ENCODE results near the gene ABCB1.
"Not testable (repeated sequence)": the region's sequence is repeated elsewhere in the genome, so short reads cannot be mapped to it uniquely, and the experiment has no call there.

The ABCB1 gene

DNA sequence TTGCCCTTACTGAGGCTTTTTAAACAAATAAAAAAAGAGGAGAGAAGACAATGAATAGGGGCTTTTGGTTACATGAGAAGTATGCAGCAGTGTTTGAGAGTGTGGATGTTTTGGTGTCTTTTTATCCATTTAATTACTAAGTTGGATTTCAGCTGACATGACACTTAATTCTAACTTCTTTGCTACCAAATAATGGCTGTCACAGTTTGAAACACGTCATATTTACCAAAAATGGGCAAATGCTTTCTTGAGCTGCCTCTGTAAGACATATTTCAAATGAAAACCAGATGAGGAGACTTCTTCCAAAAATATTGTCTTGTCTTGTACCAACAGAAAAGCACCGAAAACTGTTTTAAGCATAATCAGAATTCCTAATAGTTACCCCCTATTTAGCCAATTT is 129.2 kb downstream of the ABCB1 start:
- no peak overlapping the region for H3K9ac ChIP-seq (ENCODE audit: low read depth, low read length)
- H3K36me3 ChIP-seq (ENCODE audit: control insufficient read depth, insufficient read depth, low read length): no peaks in the 10 kb centered on the region
- H3K4me1 ChIP-seq (ENCODE audit: control insufficient read depth, insufficient read depth, low read length): peaks cover 15% of the 10 kb centered on the region
- no peaks in the 10 kb centered on the region for H3K9me3 ChIP-seq (ENCODE audit: control insufficient read depth, insufficient read depth, low read length)
- peaks cover 32% of the 10 kb centered on the region for H3K27me3 ChIP-seq (ENCODE audit: control insufficient read depth, insufficient read depth, low read length)
- H3K4me3 ChIP-seq (ENCODE audit: low read depth, low read length): no peak overlapping the region
- no peak overlapping the region for H3K27ac ChIP-seq (ENCODE audit: low read depth, low read length)

DNA sequence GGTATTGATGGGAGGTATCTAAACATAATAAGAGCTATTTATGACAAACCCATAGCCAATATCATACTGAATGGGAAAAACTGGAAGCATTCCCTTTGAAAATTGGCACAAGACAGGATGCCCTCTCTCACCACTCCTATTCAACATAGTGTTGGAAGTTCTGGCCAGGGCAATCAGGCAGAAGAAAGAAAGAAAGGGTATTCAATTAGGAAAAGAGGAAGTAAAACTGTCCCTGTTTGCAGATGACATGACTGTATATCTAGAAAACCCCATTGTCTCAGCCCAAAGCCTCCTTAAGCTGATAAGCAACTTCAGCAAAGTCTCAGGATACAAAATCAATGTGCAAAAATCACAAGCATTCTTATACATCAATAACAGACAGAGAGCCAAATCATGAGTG is 131.5 kb downstream of the ABCB1 start:
- H3K9ac ChIP-seq (ENCODE audit: low read depth, low read length); H3K9me3 ChIP-seq (ENCODE audit: control insufficient read depth, insufficient read depth, low read length); H3K27ac ChIP-seq (ENCODE audit: low read depth, low read length); H3K4me3 ChIP-seq (ENCODE audit: low read depth, low read length); H3K36me3 ChIP-seq (ENCODE audit: control insufficient read depth, insufficient read depth, low read length): not testable (repeated sequence)
- peaks cover 11% of the 10 kb centered on the region for H3K27me3 ChIP-seq (ENCODE audit: control insufficient read depth, insufficient read depth, low read length)
- H3K4me1 ChIP-seq (ENCODE audit: control insufficient read depth, insufficient read depth, low read length): peaks cover 12% of the 10 kb centered on the region; the same call in 1 of the 2 replicates

DNA sequence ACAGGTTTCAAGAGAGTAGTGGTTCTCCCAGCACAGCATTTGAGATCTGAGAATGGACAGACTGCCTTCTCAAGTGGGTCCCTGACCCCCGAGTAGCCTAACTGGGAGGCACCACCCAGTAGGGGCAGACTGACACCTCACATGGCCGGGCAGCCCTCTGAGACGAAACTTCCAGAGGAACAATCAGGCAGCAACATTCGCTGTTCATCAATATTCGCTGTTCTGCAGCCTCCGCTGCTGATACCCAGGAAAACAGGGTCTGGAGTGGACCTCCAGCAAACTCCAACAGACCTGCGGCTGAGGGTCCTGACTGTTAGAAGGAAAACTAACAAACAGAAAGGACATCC is 135.2 kb downstream of the ABCB1 start:
- H3K27me3 ChIP-seq (ENCODE audit: control insufficient read depth, insufficient read depth, low read length); H3K4me3 ChIP-seq (ENCODE audit: low read depth, low read length); H3K9me3 ChIP-seq (ENCODE audit: control insufficient read depth, insufficient read depth, low read length); H3K9ac ChIP-seq (ENCODE audit: low read depth, low read length); H3K27ac ChIP-seq (ENCODE audit: low read depth, low read length); H3K36me3 ChIP-seq (ENCODE audit: control insufficient read depth, insufficient read depth, low read length): not testable (repeated sequence)
- peaks cover 11% of the 10 kb centered on the region; the same call in 1 of the 2 replicates for H3K4me1 ChIP-seq (ENCODE audit: control insufficient read depth, insufficient read depth, low read length)

DNA sequence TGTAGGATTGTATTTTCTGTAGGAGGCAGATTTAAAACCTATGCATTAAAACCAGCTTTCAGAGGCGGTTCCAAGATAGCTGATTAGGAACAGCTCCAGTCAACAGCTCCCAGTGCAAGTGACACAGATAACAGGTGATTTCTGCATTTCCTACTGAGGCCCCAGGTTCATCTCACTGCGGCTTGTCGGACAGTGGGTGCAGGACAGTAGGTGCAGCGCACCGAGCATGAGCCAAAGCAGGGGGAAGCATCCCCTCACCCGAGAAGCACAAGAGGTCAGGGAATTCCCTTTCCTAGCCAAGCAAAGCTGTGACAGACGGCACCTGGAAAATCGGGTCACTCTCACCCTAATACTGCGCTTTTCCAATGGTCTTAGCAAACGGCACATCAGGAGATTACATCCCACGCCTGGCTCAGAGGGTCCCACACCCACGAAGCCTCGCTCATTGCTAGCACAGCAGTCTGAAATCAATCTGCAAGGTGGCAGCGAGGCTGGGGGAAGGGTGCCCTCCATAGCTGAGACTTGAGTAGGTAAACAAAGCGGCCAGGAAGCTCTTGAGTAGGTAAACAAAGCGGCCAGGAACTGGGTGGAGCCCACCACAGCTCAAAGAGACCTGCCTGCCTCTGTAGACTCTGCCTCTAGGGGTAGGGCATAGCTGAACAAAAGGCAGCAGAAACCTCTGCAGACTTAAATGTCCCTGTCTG is 135.7 kb downstream of the ABCB1 start:
- H3K27ac ChIP-seq (ENCODE audit: low read depth, low read length): peak overlapping the region; percentile 51
- H3K4me3 ChIP-seq (ENCODE audit: low read depth, low read length): peak overlapping the region; percentile 54
- not testable (repeated sequence) for H3K27me3 ChIP-seq (ENCODE audit: control insufficient read depth, insufficient read depth, low read length); H3K9me3 ChIP-seq (ENCODE audit: control insufficient read depth, insufficient read depth, low read length); H3K36me3 ChIP-seq (ENCODE audit: control insufficient read depth, insufficient read depth, low read length)
- H3K4me1 ChIP-seq (ENCODE audit: control insufficient read depth, insufficient read depth, low read length): peaks cover 11% of the 10 kb centered on the region; the same call in 1 of the 2 replicates
- H3K9ac ChIP-seq (ENCODE audit: low read depth, low read length): peak overlapping the region; percentile 54; the same call in 1 of the 2 replicates

DNA sequence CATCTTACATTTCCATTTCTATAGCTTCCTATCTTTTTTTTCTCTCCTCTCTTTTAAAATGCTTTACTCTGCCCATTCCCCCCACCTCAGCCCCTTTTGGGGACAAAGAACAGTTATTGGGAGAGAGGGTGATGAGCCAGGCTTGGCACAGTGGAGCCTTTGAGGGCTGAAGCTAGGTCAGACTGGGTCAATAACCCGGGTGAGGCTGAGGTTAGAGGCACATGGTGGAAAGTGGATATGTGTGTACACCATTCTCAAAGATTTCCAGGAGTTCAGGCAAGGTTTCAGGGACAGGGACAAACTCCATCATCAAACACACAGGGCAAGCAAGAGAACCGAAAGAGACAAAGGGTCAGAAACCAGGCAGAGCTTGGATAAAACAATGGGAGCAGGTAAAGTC is 136.7 kb downstream of the ABCB1 start:
- Histone ChIP-seq H3K27me3 (ENCODE audit: control insufficient read depth, insufficient read depth, low read length) (no peaks in the 10 kb centered on the region), H3K4me1 (ENCODE audit: control insufficient read depth, insufficient read depth, low read length) (peaks cover 11% of the 10 kb centered on the region; the same call in 1 of the 2 replicates), H3K9ac (ENCODE audit: low read depth, low read length) (no peak overlapping the region), H3K4me3 (ENCODE audit: low read depth, low read length) (no peak overlapping the region), H3K36me3 (ENCODE audit: control insufficient read depth, insufficient read depth, low read length) (no peaks in the 10 kb centered on the region), H3K27ac (ENCODE audit: low read depth, low read length) (no peak overlapping the region), H3K9me3 (ENCODE audit: control insufficient read depth, insufficient read depth, low read length) (no peaks in the 10 kb centered on the region)

DNA sequence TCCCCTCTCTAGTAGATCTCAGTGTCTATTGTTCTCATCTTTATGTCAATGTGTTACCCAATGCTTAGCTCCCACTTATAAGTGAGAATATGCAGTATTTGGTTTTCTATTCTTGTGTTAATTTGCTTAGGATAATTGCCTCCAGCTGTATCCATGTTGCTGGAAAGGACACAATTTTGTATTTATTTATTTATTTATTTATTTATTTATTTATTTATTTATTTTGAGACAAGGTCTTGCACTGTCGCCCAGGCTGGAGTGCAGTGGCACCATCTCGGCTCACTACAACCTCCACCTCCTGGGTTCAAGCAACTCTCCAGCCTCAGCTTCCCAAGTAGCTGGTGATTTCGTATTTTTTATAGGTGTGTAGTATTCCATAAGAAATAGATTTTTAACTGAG is 140.2 kb downstream of the ABCB1 start:
- not testable (repeated sequence) for H3K9me3 ChIP-seq (ENCODE audit: control insufficient read depth, insufficient read depth, low read length); H3K4me3 ChIP-seq (ENCODE audit: low read depth, low read length); H3K36me3 ChIP-seq (ENCODE audit: control insufficient read depth, insufficient read depth, low read length); H3K9ac ChIP-seq (ENCODE audit: low read depth, low read length); H3K4me1 ChIP-seq (ENCODE audit: control insufficient read depth, insufficient read depth, low read length); H3K27ac ChIP-seq (ENCODE audit: low read depth, low read length); H3K27me3 ChIP-seq (ENCODE audit: control insufficient read depth, insufficient read depth, low read length)

DNA sequence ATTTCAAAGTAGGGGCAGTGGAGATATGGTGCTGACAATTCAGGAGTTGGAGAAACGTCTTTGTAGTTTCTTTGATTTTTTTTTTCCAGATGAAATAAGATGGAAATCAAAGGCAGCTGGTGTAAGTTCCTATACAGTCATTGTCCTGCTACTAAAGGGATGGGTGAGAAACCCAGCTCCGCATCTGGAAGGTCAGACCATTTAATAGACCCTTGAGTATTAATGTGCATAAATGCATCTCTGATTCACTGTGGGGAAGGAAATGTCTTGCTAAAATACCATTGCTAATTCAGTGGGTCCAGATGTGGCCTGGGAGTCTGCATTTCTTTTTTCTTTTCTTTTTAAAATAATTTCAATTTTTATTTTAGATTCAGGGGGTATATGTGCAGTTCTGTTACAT is 140.7 kb downstream of the ABCB1 start:
- Histone ChIP-seq H3K4me1 (ENCODE audit: control insufficient read depth, insufficient read depth, low read length) (peaks cover 6% of the 10 kb centered on the region; the same call in 1 of the 2 replicates), H3K27ac (ENCODE audit: low read depth, low read length) (no peak overlapping the region), H3K9ac (ENCODE audit: low read depth, low read length) (no peak overlapping the region), H3K4me3 (ENCODE audit: low read depth, low read length) (no peak overlapping the region), H3K9me3 (ENCODE audit: control insufficient read depth, insufficient read depth, low read length) (no peaks in the 10 kb centered on the region), H3K27me3 (ENCODE audit: control insufficient read depth, insufficient read depth, low read length) (no peaks in the 10 kb centered on the region), H3K36me3 (ENCODE audit: control insufficient read depth, insufficient read depth, low read length) (no peaks in the 10 kb centered on the region)

DNA sequence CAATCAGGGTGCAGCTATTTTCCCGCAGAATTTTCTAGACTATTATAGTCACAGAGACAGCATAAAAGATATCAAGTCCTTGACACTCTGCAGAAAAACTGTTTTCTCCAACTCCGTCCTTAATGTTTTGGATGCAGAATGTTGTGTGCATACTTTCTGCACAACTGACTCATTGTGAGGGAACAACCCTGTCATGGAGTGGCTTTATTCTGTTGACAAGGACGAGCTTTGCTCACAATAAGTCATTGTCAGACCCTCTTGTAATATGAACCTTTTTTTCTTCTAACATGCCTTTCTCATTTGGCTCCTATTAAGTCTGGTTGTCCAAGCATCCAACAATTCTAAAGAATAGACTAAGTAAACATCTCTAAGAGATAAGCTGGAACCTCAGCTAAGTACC is 142.5 kb downstream of the ABCB1 start:
- no peaks in the 10 kb centered on the region for H3K9me3 ChIP-seq (ENCODE audit: control insufficient read depth, insufficient read depth, low read length)
- no peaks in the 10 kb centered on the region for H3K27me3 ChIP-seq (ENCODE audit: control insufficient read depth, insufficient read depth, low read length)
- no peak overlapping the region for H3K27ac ChIP-seq (ENCODE audit: low read depth, low read length)
- no peaks in the 10 kb centered on the region for H3K36me3 ChIP-seq (ENCODE audit: control insufficient read depth, insufficient read depth, low read length)
- H3K9ac ChIP-seq (ENCODE audit: low read depth, low read length): no peak overlapping the region
- no peak overlapping the region for H3K4me3 ChIP-seq (ENCODE audit: low read depth, low read length)
- no peaks in the 10 kb centered on the region for H3K4me1 ChIP-seq (ENCODE audit: control insufficient read depth, insufficient read depth, low read length)

DNA sequence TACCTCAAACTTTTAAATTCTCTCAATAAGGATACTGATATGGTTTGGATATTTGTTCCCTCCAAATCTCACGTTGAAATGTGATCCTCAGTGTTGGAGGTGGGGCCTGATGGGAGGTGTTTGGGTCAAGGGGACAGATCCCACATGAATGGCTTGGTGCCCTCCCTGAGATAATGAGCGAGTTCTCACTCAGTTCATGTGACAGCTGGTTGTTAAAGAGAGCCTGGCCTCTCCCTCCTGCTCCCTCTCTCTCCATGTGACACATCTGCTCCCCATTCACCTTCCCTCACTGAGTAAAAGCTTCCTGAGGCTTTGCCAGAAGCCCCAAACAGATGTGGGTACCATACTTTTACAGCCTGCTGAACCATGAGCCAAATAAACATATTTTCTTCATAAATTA is 144.4 kb downstream of the ABCB1 start:
- H3K36me3 ChIP-seq (ENCODE audit: control insufficient read depth, insufficient read depth, low read length): no peaks in the 10 kb centered on the region
- no peak overlapping the region for H3K27ac ChIP-seq (ENCODE audit: low read depth, low read length)
- no peaks in the 10 kb centered on the region for H3K4me1 ChIP-seq (ENCODE audit: control insufficient read depth, insufficient read depth, low read length)
- H3K9me3 ChIP-seq (ENCODE audit: control insufficient read depth, insufficient read depth, low read length): no peaks in the 10 kb centered on the region
- H3K27me3 ChIP-seq (ENCODE audit: control insufficient read depth, insufficient read depth, low read length): no peaks in the 10 kb centered on the region
- H3K9ac ChIP-seq (ENCODE audit: low read depth, low read length): no peak overlapping the region
- no peak overlapping the region for H3K4me3 ChIP-seq (ENCODE audit: low read depth, low read length)
